ENCODE results near the gene FRAS1. TPM values are rescaled to one million over a fixed set of nuclear protein-coding genes. Genes with fewer than 3 reads are reported as not detected.

The FRAS1 gene
- total and polyA plus RNA-seq, 2 donors (not counting 1 experiment from before 2014, with no cell fraction given): 0.03 to 0.12 TPM

- intact Hi-C loops (cut with micrococcal nuclease): no loop called here
- Histone ChIP-seq H4K20me1 (ENCODE audit: control insufficient read depth, insufficient read depth, low read length, poor library complexity, severe bottlenecking) (no peaks in the 10 kb centered on the region), H3K4me1 (ENCODE audit: control insufficient read depth in 2 of 2, insufficient read depth in 2 of 2, low read length in 2 of 2) (no peaks in the 10 kb centered on the region), H3K27me3 (replicated peaks in 1 of 4; ENCODE audit: control extremely low read depth in 1 of 4, control insufficient read depth in 3 of 4, insufficient read depth in 4 of 4, low read length in 3 of 4) (no peaks in the 10 kb centered on the region), H3K27ac (ENCODE audit: low read length in 2 of 2) (no peak overlapping the region), H3K79me2 (ENCODE audit: control insufficient read depth, insufficient read depth, low read length) (no peaks in the 10 kb centered on the region), H3K9me3 (ENCODE audit: control extremely low read depth in 1 of 3, control insufficient read depth in 2 of 3, insufficient read depth in 1 of 3, low read length in 2 of 3) (peaks cover 0 to 6% (median 0%) of the 10 kb centered on the region in 3 donors), H2AFZ (ENCODE audit: insufficient read depth, low read depth, low read length, poor library complexity, severe bottlenecking) (no peak overlapping the region), H3K36me3 (replicated peaks in 1 of 2; ENCODE audit: control extremely low read depth in 1 of 2, control insufficient read depth in 1 of 2, extremely low read depth in 1 of 2, insufficient read depth in 2 of 2, low read length in 1 of 2) (no peaks in the 10 kb centered on the region), H3K9ac (ENCODE audit: low read length) (no peak overlapping the region), H3K4me3 (ENCODE audit: control extremely low read depth in 1 of 5, extremely low read depth in 1 of 5, insufficient read depth in 1 of 5, low read depth in 2 of 5, low read length in 4 of 5) (no peak overlapping the region), H3K4me2 (replicated peaks; ENCODE audit: low read depth, low read length, poor library complexity, severe bottlenecking) (no peak overlapping the region)
- Mint-ChIP-seq H3K9me3 (ENCODE audit: insufficient read depth) (peaks cover 3% of the 10 kb centered on the region), H3K4me3 (no peak overlapping the region), H3K4me1 (no peaks in the 10 kb centered on the region), H3K27me3 (no peaks in the 10 kb centered on the region), H3K27ac (no peak overlapping the region)
- ChIA-PET POLR2A (no interaction called here), CTCF (no interaction called here)
- TF ChIP-seq EZH2 (IDR thresholded peaks at IDR 0.05; ENCODE audit: borderline replicate concordance, insufficient read depth, low read depth, low read length, poor library complexity, severe bottlenecking) (no peak), CTCF (IDR thresholded peaks at IDR 0.05) (no peak)
- ATAC-seq (ENCODE audit: low read depth) (no peak), DNase-seq (no peak)
- 100% methylated on average over 2 of the region's 3 CpGs for WGBS (ENCODE audit: insufficient coverage)
Measured at GRCh38 chr4:78099058-78099457, 41.9 kb downstream of the FRAS1 start.

- Histone ChIP-seq H2AFZ (ENCODE audit: insufficient read depth, low read depth, low read length, poor library complexity, severe bottlenecking) (no peak overlapping the region), H3K36me3 (replicated peaks in 1 of 2; ENCODE audit: control extremely low read depth in 1 of 2, control insufficient read depth in 1 of 2, extremely low read depth in 1 of 2, insufficient read depth in 2 of 2, low read length in 1 of 2) (no peaks in the 10 kb centered on the region), H4K20me1 (ENCODE audit: control insufficient read depth, insufficient read depth, low read length, poor library complexity, severe bottlenecking) (no peaks in the 10 kb centered on the region), H3K27ac (ENCODE audit: low read length in 2 of 2) (no peak overlapping the region), H3K9me3 (ENCODE audit: control extremely low read depth in 1 of 3, control insufficient read depth in 2 of 3, insufficient read depth in 1 of 3, low read length in 2 of 3) (peaks cover 0 to 6% (median 0%) of the 10 kb centered on the region in 3 donors), H3K4me2 (replicated peaks; ENCODE audit: low read depth, low read length, poor library complexity, severe bottlenecking) (no peak overlapping the region), H3K9ac (ENCODE audit: low read length) (no peak overlapping the region), H3K4me1 (ENCODE audit: control insufficient read depth in 2 of 2, insufficient read depth in 2 of 2, low read length in 2 of 2) (no peaks in the 10 kb centered on the region), H3K4me3 (ENCODE audit: control extremely low read depth in 1 of 5, extremely low read depth in 1 of 5, insufficient read depth in 1 of 5, low read depth in 2 of 5, low read length in 4 of 5) (no peak overlapping the region), H3K79me2 (ENCODE audit: control insufficient read depth, insufficient read depth, low read length) (no peaks in the 10 kb centered on the region), H3K27me3 (replicated peaks in 1 of 4; ENCODE audit: control extremely low read depth in 1 of 4, control insufficient read depth in 3 of 4, insufficient read depth in 4 of 4, low read length in 3 of 4) (no peaks in the 10 kb centered on the region)
- Mint-ChIP-seq H3K4me3 (no peak overlapping the region), H3K27me3 (peaks cover 3% of the 10 kb centered on the region), H3K27ac (no peak overlapping the region), H3K9me3 (ENCODE audit: insufficient read depth) (peaks cover 3% of the 10 kb centered on the region), H3K4me1 (no peaks in the 10 kb centered on the region)
- intact Hi-C loops (cut with micrococcal nuclease): no loop called here
- TF ChIP-seq EZH2 (IDR thresholded peaks at IDR 0.05; ENCODE audit: borderline replicate concordance, insufficient read depth, low read depth, low read length, poor library complexity, severe bottlenecking): no peak
- no peak for TF ChIP-seq CTCF (IDR thresholded peaks at IDR 0.05)
- CTCF ChIA-PET: no interaction called here
- POLR2A ChIA-PET: no interaction called here
- no peak for ATAC-seq (ENCODE audit: low read depth)
- DNase-seq: no peak
Measured at GRCh38 chr4:78100060-78100459, 42.9 kb downstream of the FRAS1 start.
